ENCODE results near the gene OR51A7. TPM values are rescaled to one million over a fixed set of nuclear protein-coding genes. Genes with fewer than 3 reads are reported as not detected.
"Not testable (repeated sequence)": the region's sequence is repeated elsewhere in the genome, so short reads cannot be mapped to it uniquely, and the experiment has no call there.

The OR51A7 gene, protein sequence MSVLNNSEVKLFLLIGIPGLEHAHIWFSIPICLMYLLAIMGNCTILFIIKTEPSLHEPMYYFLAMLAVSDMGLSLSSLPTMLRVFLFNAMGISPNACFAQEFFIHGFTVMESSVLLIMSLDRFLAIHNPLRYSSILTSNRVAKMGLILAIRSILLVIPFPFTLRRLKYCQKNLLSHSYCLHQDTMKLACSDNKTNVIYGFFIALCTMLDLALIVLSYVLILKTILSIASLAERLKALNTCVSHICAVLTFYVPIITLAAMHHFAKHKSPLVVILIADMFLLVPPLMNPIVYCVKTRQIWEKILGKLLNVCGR
- polyA plus RNA-seq (not detected in 3 replicates), polyA minus RNA-seq (0.16 TPM in 1 of 3 replicates, not detected in the others)
- not detected for polyA plus RNA-seq (2011; ENCODE audit: low read depth)
- not detected in 2 replicates for polyA plus RNA-seq (2011; cell fraction: cytosol; rRNA removed)
- polyA plus RNA-seq (2011; cell fraction: nucleus; rRNA removed) = not detected in 2 replicates
- polyA plus RNA-seq (2012; ENCODE audit: low replicate concordance) = not detected in 2 replicates
- not detected for polyA minus RNA-seq (2011; cell fraction: cytosol; rRNA and poly(A)+ RNA removed)
- not detected in 2 replicates for polyA minus RNA-seq (2011; cell fraction: nucleus; rRNA and poly(A)+ RNA removed)

DNA sequence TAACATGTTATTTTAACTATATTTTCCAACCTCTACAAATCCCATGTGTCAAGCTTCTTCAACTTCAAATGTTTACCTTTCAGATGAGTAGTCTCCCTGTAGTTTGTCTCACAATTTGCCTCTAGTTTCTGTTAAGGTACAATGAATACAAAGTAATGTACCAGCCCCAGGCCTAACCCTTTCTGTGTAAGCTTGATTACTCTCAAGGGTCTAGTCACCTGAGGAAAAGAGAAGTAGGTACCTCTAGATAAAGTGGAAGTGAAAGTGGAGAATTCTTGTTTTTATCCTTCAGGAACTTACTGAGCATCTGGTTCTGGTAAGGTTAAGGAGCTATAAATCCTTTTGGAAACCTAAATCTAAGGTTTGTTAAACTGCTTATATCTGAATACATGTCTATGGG lies at the start of gene OR51A7:
OR51A7 (plus strand) TSS at position 300 of the 400 bp plus-strand sequence. CDS start 3,587 bp downstream, outside the sequence.
- Histone ChIP-seq H3K27ac (ENCODE audit: control insufficient read depth, insufficient read depth, low read length) (no peak within 1 kb of the TSS), H3K27me3 (ENCODE audit: control insufficient read depth, extremely low read depth, insufficient read depth, low read length) (no peaks in the 10 kb centered on the region), H3K9ac (ENCODE audit: control insufficient read depth, extremely low read depth, insufficient read depth, low read length) (no peak within 1 kb of the TSS), H3K9me1 (ENCODE audit: control insufficient read depth, extremely low read depth, insufficient read depth, low read length) (no peaks in the 10 kb centered on the region), H4K20me1 (ENCODE audit: control insufficient read depth, extremely low read depth, insufficient read depth, low read length) (no peaks in the 10 kb centered on the region), H2AFZ (ENCODE audit: control insufficient read depth, low read length) (no peak within 1 kb of the TSS), H3K79me2 (ENCODE audit: control insufficient read depth, insufficient read depth, low read length) (no peaks in the 10 kb centered on the region), H3K9me3 (ENCODE audit: control insufficient read depth, low read depth, low read length) (no peaks in the 10 kb centered on the region), H3K36me3 (ENCODE audit: control insufficient read depth in 2 of 2, extremely low read depth in 1 of 2, insufficient read depth in 2 of 2, low read length in 2 of 2) (no peaks in the 10 kb centered on the region), H3K4me2 (ENCODE audit: control insufficient read depth, extremely low read depth, insufficient read depth, low read depth, low read length) (no peak within 1 kb of the TSS), H3K4me3 (ENCODE audit: control insufficient read depth in 2 of 3, extremely low read depth in 1 of 3, insufficient read depth in 2 of 3, low read depth in 1 of 3, low read length in 3 of 3) (no peak within 1 kb of the TSS), H3K4me1 (ENCODE audit: control insufficient read depth, extremely low read depth, insufficient read depth, low read length) (no peaks in the 10 kb centered on the region)
- FAIRE-seq (no peak), DNase-seq (ENCODE audit: low read depth, low spot score) (no peak)
- dilution Hi-C loops (cut with MboI; ENCODE audit: extremely low pct_ligation_motif_present, low sequenced_read_pairs) = no loop called here
- TF ChIP-seq, protein P1, sequence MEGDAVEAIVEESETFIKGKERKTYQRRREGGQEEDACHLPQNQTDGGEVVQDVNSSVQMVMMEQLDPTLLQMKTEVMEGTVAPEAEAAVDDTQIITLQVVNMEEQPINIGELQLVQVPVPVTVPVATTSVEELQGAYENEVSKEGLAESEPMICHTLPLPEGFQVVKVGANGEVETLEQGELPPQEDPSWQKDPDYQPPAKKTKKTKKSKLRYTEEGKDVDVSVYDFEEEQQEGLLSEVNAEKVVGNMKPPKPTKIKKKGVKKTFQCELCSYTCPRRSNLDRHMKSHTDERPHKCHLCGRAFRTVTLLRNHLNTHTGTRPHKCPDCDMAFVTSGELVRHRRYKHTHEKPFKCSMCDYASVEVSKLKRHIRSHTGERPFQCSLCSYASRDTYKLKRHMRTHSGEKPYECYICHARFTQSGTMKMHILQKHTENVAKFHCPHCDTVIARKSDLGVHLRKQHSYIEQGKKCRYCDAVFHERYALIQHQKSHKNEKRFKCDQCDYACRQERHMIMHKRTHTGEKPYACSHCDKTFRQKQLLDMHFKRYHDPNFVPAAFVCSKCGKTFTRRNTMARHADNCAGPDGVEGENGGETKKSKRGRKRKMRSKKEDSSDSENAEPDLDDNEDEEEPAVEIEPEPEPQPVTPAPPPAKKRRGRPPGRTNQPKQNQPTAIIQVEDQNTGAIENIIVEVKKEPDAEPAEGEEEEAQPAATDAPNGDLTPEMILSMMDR (optimal IDR thresholded peaks at IDR 0.05 in 1 of 3, IDR thresholded peaks at IDR 0.05 in 1 of 3, conservative IDR thresholded peaks at IDR 0.05 in 1 of 3; ENCODE audit: extremely low read depth in 1 of 3, insufficient read depth in 2 of 3, low read length in 3 of 3) = no peak
- TF ChIP-seq EZH2 (IDR thresholded peaks at IDR 0.05; ENCODE audit: low read length) = no peak

DNA sequence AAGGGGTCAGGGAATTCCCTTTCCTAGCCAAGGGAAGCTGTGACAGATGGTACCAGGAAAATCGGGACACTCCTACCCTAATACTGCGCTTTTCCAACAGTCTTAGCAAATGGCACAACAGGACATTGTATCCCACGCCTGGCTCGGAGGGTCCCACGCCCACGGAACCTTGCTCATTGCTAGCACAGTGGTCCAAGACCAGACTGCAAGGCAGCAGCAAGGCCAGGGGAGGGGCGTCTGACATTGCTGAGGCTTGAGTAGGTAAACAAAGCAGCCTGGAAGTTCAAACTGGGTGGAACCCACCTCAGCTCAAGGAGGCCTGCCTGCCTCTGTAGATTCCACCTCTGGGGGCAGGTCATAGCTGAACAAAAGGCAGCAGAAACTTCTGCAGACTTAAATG lies 49.3 kb upstream of the OR51A7 start:
- H3K4me3 ChIP-seq (ENCODE audit: control insufficient read depth in 2 of 3, extremely low read depth in 1 of 3, insufficient read depth in 2 of 3, low read depth in 1 of 3, low read length in 3 of 3); H3K9ac ChIP-seq (ENCODE audit: control insufficient read depth, extremely low read depth, insufficient read depth, low read length); H3K27ac ChIP-seq (ENCODE audit: control insufficient read depth, insufficient read depth, low read length); FAIRE-seq; DNase-seq (ENCODE audit: low read depth, low spot score); H3K4me1 ChIP-seq (ENCODE audit: control insufficient read depth, extremely low read depth, insufficient read depth, low read length); H4K20me1 ChIP-seq (ENCODE audit: control insufficient read depth, extremely low read depth, insufficient read depth, low read length); H3K27me3 ChIP-seq (ENCODE audit: control insufficient read depth, extremely low read depth, insufficient read depth, low read length); H3K4me2 ChIP-seq (ENCODE audit: control insufficient read depth, extremely low read depth, insufficient read depth, low read depth, low read length); H2AFZ ChIP-seq (ENCODE audit: control insufficient read depth, low read length); H3K9me1 ChIP-seq (ENCODE audit: control insufficient read depth, extremely low read depth, insufficient read depth, low read length); H3K79me2 ChIP-seq (ENCODE audit: control insufficient read depth, insufficient read depth, low read length); H3K36me3 ChIP-seq (ENCODE audit: control insufficient read depth in 2 of 2, extremely low read depth in 1 of 2, insufficient read depth in 2 of 2, low read length in 2 of 2); dilution Hi-C loops (cut with MboI; ENCODE audit: extremely low pct_ligation_motif_present, low sequenced_read_pairs); H3K9me3 ChIP-seq (ENCODE audit: control insufficient read depth, low read depth, low read length): not testable (repeated sequence)
